IPS-18c (cell line): Measurements from ENCODE around the gene RAC3.

Source experiments
- H3K4me3 ChIP-seq: 2 replicates; pipeline ENCODE4 v1.7.0; 2013; ENCODE audit warnings: low read depth, mild to moderate bottlenecking, low read length, moderate library complexity; ENCODE audit not compliant: insufficient read depth
- H3K9me3 ChIP-seq: one replicate; pipeline ENCODE4 v1.6.1; 2013; ENCODE audit warnings: mild to moderate bottlenecking, low read length, moderate library complexity; ENCODE audit not compliant: control insufficient read depth, insufficient read depth

Gene RAC3

GRCh38 chr17:82055023-82055964 lies 23.8 kb downstream of the RAC3 start:
- Histone ChIP-seq H3K9me3 (peaks cover 2% of the 10 kb centered on the region), H3K4me3 (no peak overlapping the region)

GRCh38 chr17:82055965-82056728 lies 24.7 kb downstream of the RAC3 start:
- no peak overlapping the region for H3K4me3 ChIP-seq
- peaks cover 2% of the 10 kb centered on the region for H3K9me3 ChIP-seq

GRCh38 chr17:82056729-82057621 lies 25.5 kb downstream of the RAC3 start:
- Histone ChIP-seq H3K9me3 (peaks cover 2% of the 10 kb centered on the region), H3K4me3 (no peak overlapping the region)

GRCh38 chr17:82058230-82058854 lies 26.9 kb downstream of the RAC3 start:
- Histone ChIP-seq H3K9me3 (peaks cover 2% of the 10 kb centered on the region), H3K4me3 (no peak overlapping the region)

- H3K9me3 ChIP-seq = peaks cover 2% of the 10 kb centered on the region
Observed at GRCh38 chr17:82058855-82059249, 27.4 kb downstream of the RAC3 start.

GRCh38 chr17:82059272-82060000 lies 28.0 kb downstream of the RAC3 start:
- peaks cover under 1% of the 10 kb centered on the region for H3K9me3 ChIP-seq
- H3K4me3 ChIP-seq = no peak overlapping the region

More at GRCh38 chr17:82058855-82059249, 27.4 kb downstream of the RAC3 start:
- no peak overlapping the region for H3K4me3 ChIP-seq

- no peak overlapping the region for H3K4me3 ChIP-seq
- H3K9me3 ChIP-seq = no peaks in the 10 kb centered on the region
Observed at GRCh38 chr17:82060001-82060380, 28.5 kb downstream of the RAC3 start.

GRCh38 chr17:82060614-82061013 lies 29.1 kb downstream of the RAC3 start:
- Histone ChIP-seq H3K9me3 (no peaks in the 10 kb centered on the region), H3K4me3 (no peak overlapping the region)

- Histone ChIP-seq H3K9me3 (no peaks in the 10 kb centered on the region), H3K4me3 (no peak overlapping the region)
Observed at GRCh38 chr17:82061047-82061925, 29.8 kb downstream of the RAC3 start.

- Histone ChIP-seq H3K4me3 (no peak overlapping the region), H3K9me3 (no peaks in the 10 kb centered on the region)
Observed at GRCh38 chr17:82062076-82062983, 30.9 kb downstream of the RAC3 start.

GRCh38 chr17:82062984-82063368 lies 31.5 kb downstream of the RAC3 start:
- H3K4me3 ChIP-seq = no peak overlapping the region
- H3K9me3 ChIP-seq = no peaks in the 10 kb centered on the region

- Histone ChIP-seq H3K4me3 (no peak overlapping the region), H3K9me3 (no peaks in the 10 kb centered on the region)
Observed at GRCh38 chr17:82063424-82064415, 32.2 kb downstream of the RAC3 start.

- peak overlapping the region; percentile 83 for H3K4me3 ChIP-seq
- no peaks in the 10 kb centered on the region for H3K9me3 ChIP-seq
Observed at GRCh38 chr17:82064433-82065192, 33.1 kb downstream of the RAC3 start.
